ENCODE data around the gene SLC2A4RG. TPM values are rescaled to one million over a fixed set of nuclear protein-coding genes. Genes with fewer than 3 reads are reported as not detected.

Gene SLC2A4RG
- total and polyA plus RNA-seq, 2 of the 13 experiments (the other 11 are each of a cell fraction or from before 2014, with no cell fraction given), result 91.4 to 95.9 TPM

DNA sequence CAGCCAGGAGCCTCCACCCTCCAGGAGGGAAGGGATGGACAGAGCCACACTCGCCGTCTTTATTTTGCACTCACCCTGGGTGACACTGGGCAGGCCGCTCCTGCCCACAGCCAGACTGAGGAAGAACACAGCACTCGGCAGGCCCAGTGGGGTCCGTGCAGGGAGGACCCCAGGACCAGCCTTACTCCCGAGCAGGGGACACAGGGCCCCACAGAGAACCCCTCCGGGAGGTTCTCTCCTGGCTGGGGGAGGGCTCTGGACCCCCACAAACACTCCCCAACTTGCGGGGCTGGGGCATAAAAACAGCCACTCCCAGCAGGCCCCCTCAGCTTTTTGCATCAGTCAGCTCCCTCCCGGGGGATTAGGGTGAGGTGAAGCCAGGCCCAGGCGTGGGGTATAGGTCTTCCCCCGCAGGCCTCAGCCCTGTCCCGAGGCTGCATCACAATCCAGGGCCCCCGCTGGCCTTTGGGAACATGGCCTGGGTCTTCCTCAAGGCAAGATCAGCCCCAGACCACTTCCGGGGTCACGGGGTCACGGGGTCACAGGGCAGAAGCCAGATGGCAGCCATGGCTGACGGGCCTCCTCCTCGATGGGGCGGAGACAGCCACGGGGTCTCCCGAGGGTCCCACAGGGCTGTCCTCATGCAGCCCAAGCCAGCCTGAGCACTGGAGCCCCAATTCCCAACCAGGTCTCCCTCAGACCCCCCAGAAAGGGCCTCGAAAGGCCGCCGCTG is 39.9 kb upstream of the SLC2A4RG start (continued):
- TF ChIP-seq NR0B2 (CRISPR knock-in tag; IDR thresholded peaks at IDR 0.05) (no peak), ZNF598 (CRISPR knock-in tag; IDR thresholded peaks at IDR 0.05; ENCODE audit: borderline replicate concordance) (peak; percentile 54; the same call in 1 of the 2 replicates), ZNF296 (CRISPR knock-in tag; conservative IDR thresholded peaks at IDR 0.05) (no peak), ZNF547 (CRISPR knock-in tag; IDR thresholded peaks at IDR 0.05) (0 out of 2 replicates have a peak, but pooled peaks have one; percentile 48), ZNF430 (CRISPR knock-in tag; IDR thresholded peaks at IDR 0.05) (no peak), POLR2G (IDR thresholded peaks at IDR 0.05; ENCODE audit: low read depth, low read length) (peak; percentile 12; the same call in 1 of the 2 replicates), JUN (CRISPR knock-in tag; IDR thresholded peaks at IDR 0.05) (no peak), CBX2 (IDR thresholded peaks at IDR 0.05; ENCODE audit: low read depth, low read length) (no peak), CBX2 (CRISPR knock-in tag; IDR thresholded peaks at IDR 0.05; ENCODE audit: low read depth) (no peak), ZNF7 (CRISPR knock-in tag; IDR thresholded peaks at IDR 0.05) (no peak), ZNF501 (CRISPR knock-in tag; IDR thresholded peaks at IDR 0.05) (0 out of 2 replicates have a peak, but pooled peaks have one; percentile 31), MXI1 (IDR thresholded peaks at IDR 0.05; ENCODE audit: borderline replicate concordance, low read depth, low read length) (no peak), ZNF75D (CRISPR knock-in tag; IDR thresholded peaks at IDR 0.05; ENCODE audit: borderline replicate concordance) (no peak), ZNF333 (CRISPR knock-in tag; IDR thresholded peaks at IDR 0.05; ENCODE audit: borderline replicate concordance) (0 out of 2 replicates have a peak, but pooled peaks have one; percentile 53), ARNT (IDR thresholded peaks at IDR 0.05) (no peak), MAZ (IDR thresholded peaks at IDR 0.05; ENCODE audit: borderline replicate concordance, low read depth, low read length) (no peak), MAZ (CRISPR knock-in tag; IDR thresholded peaks at IDR 0.05; ENCODE audit: low read depth) (no peak), ZSCAN5A (CRISPR knock-in tag; IDR thresholded peaks at IDR 0.05; ENCODE audit: borderline replicate concordance) (no peak), POLR2AphosphoS2 (IDR thresholded peaks at IDR 0.05; ENCODE audit: low read depth, low read length) (no peak), IRF2 (CRISPR knock-in tag; IDR thresholded peaks at IDR 0.05) (no peak), PBX3 (CRISPR knock-in tag; IDR thresholded peaks at IDR 0.05; ENCODE audit: borderline replicate concordance) (no peak), KLF13 (CRISPR knock-in tag; IDR thresholded peaks at IDR 0.05) (no peak), CAMTA2 (CRISPR knock-in tag; IDR thresholded peaks at IDR 0.05; ENCODE audit: borderline replicate concordance) (no peak), PAX8 (CRISPR knock-in tag; IDR thresholded peaks at IDR 0.05; ENCODE audit: borderline replicate concordance) (no peak), TBX2 (CRISPR knock-in tag; IDR thresholded peaks at IDR 0.05; ENCODE audit: borderline replicate concordance) (no peak)
- TF ChIP-seq, protein P1, sequence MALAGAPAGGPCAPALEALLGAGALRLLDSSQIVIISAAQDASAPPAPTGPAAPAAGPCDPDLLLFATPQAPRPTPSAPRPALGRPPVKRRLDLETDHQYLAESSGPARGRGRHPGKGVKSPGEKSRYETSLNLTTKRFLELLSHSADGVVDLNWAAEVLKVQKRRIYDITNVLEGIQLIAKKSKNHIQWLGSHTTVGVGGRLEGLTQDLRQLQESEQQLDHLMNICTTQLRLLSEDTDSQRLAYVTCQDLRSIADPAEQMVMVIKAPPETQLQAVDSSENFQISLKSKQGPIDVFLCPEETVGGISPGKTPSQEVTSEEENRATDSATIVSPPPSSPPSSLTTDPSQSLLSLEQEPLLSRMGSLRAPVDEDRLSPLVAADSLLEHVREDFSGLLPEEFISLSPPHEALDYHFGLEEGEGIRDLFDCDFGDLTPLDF (CRISPR knock-in tag; IDR thresholded peaks at IDR 0.05), result no peak
- TF ChIP-seq, protein P2, sequence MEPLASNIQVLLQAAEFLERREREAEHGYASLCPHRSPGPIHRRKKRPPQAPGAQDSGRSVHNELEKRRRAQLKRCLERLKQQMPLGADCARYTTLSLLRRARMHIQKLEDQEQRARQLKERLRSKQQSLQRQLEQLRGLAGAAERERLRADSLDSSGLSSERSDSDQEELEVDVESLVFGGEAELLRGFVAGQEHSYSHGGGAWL (CRISPR knock-in tag; IDR thresholded peaks at IDR 0.05), result no peak

Measured in HepG2 (cell line).